ENCODE data around the gene CBX8. TPM values are rescaled to one million over a fixed set of nuclear protein-coding genes. Genes with fewer than 3 reads are reported as not detected.
A peak's percentile ranks its signal among the peaks of the same experiment; 100 is the strongest.

CBX8 gene
- total and polyA plus RNA-seq, 2 of the 13 experiments (the other 11 are each of a cell fraction or from before 2014, with no cell fraction given) = 0.34 to 12.6 TPM

DNA sequence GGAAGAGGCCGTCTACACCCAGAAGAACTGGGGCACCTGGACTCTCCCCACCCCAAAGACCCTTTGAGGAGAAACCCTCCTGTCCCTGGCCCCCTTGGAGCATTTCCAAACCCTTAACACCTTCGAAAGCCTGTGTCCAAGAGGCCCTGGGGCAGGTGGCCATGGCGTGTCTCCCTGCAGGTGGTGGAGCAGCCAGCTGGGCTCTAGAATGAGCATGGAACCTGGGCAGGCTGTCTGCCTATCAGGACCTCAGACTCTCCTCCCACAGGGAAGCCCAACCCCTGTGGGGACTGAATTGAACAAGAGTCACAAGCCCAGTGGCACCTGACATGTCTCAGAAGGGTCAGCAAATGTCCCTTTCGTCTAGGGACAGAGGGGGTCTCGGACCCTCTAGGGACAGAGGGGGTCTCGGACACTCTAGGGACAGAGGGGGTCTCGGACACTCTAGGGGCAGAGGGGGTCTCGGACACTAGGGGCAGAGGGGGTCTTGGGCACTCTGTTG, 33.9 kb upstream of the CBX8 start (continued):
- TF ChIP-seq, protein P1, sequence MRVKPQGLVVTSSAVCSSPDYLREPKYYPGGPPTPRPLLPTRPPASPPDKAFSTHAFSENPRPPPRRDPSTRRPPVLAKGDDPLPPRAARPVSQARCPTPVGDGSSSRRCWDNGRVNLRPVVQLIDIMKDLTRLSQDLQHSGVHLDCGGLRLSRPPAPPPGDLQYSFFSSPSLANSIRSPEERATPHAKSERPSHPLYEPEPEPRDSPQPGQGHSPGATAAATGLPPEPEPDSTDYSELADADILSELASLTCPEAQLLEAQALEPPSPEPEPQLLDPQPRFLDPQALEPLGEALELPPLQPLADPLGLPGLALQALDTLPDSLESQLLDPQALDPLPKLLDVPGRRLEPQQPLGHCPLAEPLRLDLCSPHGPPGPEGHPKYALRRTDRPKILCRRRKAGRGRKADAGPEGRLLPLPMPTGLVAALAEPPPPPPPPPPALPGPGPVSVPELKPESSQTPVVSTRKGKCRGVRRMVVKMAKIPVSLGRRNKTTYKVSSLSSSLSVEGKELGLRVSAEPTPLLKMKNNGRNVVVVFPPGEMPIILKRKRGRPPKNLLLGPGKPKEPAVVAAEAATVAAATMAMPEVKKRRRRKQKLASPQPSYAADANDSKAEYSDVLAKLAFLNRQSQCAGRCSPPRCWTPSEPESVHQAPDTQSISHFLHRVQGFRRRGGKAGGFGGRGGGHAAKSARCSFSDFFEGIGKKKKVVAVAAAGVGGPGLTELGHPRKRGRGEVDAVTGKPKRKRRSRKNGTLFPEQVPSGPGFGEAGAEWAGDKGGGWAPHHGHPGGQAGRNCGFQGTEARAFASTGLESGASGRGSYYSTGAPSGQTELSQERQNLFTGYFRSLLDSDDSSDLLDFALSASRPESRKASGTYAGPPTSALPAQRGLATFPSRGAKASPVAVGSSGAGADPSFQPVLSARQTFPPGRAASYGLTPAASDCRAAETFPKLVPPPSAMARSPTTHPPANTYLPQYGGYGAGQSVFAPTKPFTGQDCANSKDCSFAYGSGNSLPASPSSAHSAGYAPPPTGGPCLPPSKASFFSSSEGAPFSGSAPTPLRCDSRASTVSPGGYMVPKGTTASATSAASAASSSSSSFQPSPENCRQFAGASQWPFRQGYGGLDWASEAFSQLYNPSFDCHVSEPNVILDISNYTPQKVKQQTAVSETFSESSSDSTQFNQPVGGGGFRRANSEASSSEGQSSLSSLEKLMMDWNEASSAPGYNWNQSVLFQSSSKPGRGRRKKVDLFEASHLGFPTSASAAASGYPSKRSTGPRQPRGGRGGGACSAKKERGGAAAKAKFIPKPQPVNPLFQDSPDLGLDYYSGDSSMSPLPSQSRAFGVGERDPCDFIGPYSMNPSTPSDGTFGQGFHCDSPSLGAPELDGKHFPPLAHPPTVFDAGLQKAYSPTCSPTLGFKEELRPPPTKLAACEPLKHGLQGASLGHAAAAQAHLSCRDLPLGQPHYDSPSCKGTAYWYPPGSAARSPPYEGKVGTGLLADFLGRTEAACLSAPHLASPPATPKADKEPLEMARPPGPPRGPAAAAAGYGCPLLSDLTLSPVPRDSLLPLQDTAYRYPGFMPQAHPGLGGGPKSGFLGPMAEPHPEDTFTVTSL (CRISPR knock-in tag; IDR thresholded peaks at IDR 0.05; ENCODE audit: borderline replicate concordance) = 0 out of 2 replicates have a peak, but pooled peaks have one; percentile 35
- TF ChIP-seq ISX (CRISPR knock-in tag; conservative IDR thresholded peaks at IDR 0.05) = no peak
- TF ChIP-seq TAF1 (CRISPR knock-in tag; IDR thresholded peaks at IDR 0.05) = no peak
- TF ChIP-seq, protein P2, sequence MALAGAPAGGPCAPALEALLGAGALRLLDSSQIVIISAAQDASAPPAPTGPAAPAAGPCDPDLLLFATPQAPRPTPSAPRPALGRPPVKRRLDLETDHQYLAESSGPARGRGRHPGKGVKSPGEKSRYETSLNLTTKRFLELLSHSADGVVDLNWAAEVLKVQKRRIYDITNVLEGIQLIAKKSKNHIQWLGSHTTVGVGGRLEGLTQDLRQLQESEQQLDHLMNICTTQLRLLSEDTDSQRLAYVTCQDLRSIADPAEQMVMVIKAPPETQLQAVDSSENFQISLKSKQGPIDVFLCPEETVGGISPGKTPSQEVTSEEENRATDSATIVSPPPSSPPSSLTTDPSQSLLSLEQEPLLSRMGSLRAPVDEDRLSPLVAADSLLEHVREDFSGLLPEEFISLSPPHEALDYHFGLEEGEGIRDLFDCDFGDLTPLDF (CRISPR knock-in tag; IDR thresholded peaks at IDR 0.05) = no peak
- TF ChIP-seq, protein P3, sequence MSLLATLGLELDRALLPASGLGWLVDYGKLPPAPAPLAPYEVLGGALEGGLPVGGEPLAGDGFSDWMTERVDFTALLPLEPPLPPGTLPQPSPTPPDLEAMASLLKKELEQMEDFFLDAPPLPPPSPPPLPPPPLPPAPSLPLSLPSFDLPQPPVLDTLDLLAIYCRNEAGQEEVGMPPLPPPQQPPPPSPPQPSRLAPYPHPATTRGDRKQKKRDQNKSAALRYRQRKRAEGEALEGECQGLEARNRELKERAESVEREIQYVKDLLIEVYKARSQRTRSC (CRISPR knock-in tag; IDR thresholded peaks at IDR 0.05; ENCODE audit: low read depth) = 0 out of 2 replicates have a peak, but pooled peaks have one; percentile 91
- TF ChIP-seq SRY (CRISPR knock-in tag; IDR thresholded peaks at IDR 0.05) = 0 out of 2 replicates have a peak, but pooled peaks have one; percentile 24
- peak; percentile 45; the same call in 1 of the 2 replicates for TF ChIP-seq ZNF333 (CRISPR knock-in tag; IDR thresholded peaks at IDR 0.05; ENCODE audit: borderline replicate concordance)
- 0 out of 2 replicates have a peak, but pooled peaks have one; percentile 6 for TF ChIP-seq SAP130 (CRISPR knock-in tag; IDR thresholded peaks at IDR 0.05; ENCODE audit: low read depth)
- 0 out of 2 replicates have a peak, but pooled peaks have one; percentile 19 for TF ChIP-seq GTF3A (CRISPR knock-in tag; conservative IDR thresholded peaks at IDR 0.05)
- TF ChIP-seq ZNF543 (CRISPR knock-in tag; IDR thresholded peaks at IDR 0.05) = peak; percentile 41; the same call in 1 of the 2 replicates
- 0 out of 2 replicates have a peak, but pooled peaks have one; percentile 30 for TF ChIP-seq ZNF788 (CRISPR knock-in tag; IDR thresholded peaks at IDR 0.05; ENCODE audit: borderline replicate concordance)
- TF ChIP-seq PAX8 (CRISPR knock-in tag; IDR thresholded peaks at IDR 0.05; ENCODE audit: borderline replicate concordance) = peak; percentile 2; the same call in 1 of the 2 replicates
- TF ChIP-seq, protein P4, sequence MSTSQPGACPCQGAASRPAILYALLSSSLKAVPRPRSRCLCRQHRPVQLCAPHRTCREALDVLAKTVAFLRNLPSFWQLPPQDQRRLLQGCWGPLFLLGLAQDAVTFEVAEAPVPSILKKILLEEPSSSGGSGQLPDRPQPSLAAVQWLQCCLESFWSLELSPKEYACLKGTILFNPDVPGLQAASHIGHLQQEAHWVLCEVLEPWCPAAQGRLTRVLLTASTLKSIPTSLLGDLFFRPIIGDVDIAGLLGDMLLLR (CRISPR knock-in tag; IDR thresholded peaks at IDR 0.05) = 0 out of 2 replicates have a peak, but pooled peaks have one; percentile 30
- TF ChIP-seq, protein P5, sequence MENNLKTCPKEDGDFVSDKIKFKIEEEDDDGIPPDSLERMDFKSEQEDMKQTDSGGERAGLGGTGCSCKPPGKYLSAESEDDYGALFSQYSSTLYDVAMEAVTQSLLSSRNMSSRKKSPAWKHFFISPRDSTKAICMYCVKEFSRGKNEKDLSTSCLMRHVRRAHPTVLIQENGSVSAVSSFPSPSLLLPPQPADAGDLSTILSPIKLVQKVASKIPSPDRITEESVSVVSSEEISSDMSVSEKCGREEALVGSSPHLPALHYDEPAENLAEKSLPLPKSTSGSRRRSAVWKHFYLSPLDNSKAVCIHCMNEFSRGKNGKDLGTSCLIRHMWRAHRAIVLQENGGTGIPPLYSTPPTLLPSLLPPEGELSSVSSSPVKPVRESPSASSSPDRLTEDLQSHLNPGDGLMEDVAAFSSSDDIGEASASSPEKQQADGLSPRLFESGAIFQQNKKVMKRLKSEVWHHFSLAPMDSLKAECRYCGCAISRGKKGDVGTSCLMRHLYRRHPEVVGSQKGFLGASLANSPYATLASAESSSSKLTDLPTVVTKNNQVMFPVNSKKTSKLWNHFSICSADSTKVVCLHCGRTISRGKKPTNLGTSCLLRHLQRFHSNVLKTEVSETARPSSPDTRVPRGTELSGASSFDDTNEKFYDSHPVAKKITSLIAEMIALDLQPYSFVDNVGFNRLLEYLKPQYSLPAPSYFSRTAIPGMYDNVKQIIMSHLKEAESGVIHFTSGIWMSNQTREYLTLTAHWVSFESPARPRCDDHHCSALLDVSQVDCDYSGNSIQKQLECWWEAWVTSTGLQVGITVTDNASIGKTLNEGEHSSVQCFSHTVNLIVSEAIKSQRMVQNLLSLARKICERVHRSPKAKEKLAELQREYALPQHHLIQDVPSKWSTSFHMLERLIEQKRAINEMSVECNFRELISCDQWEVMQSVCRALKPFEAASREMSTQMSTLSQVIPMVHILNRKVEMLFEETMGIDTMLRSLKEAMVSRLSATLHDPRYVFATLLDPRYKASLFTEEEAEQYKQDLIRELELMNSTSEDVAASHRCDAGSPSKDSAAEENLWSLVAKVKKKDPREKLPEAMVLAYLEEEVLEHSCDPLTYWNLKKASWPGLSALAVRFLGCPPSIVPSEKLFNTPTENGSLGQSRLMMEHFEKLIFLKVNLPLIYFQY (CRISPR knock-in tag; IDR thresholded peaks at IDR 0.05; ENCODE audit: borderline replicate concordance) = no peak

Data from HepG2 (cell line).